Kidney tubule cell (primary cell): Measurements from ENCODE around the gene ZNHIT1.
"Not testable (repeated sequence)": the region's sequence is repeated elsewhere in the genome, so short reads cannot be mapped to it uniquely, and the experiment has no call there.

Source experiments
- DNase-seq: peaks from one replicate; pipeline ENCODE4 v3.0.0-alpha.2; 2018; ENCODE audit warnings: low spot score

Gene ZNHIT1

GRCh38 chr7:101241443-101242349 lies 23.7 kb downstream of the ZNHIT1 start:
- no peak for DNase-seq

DNA sequence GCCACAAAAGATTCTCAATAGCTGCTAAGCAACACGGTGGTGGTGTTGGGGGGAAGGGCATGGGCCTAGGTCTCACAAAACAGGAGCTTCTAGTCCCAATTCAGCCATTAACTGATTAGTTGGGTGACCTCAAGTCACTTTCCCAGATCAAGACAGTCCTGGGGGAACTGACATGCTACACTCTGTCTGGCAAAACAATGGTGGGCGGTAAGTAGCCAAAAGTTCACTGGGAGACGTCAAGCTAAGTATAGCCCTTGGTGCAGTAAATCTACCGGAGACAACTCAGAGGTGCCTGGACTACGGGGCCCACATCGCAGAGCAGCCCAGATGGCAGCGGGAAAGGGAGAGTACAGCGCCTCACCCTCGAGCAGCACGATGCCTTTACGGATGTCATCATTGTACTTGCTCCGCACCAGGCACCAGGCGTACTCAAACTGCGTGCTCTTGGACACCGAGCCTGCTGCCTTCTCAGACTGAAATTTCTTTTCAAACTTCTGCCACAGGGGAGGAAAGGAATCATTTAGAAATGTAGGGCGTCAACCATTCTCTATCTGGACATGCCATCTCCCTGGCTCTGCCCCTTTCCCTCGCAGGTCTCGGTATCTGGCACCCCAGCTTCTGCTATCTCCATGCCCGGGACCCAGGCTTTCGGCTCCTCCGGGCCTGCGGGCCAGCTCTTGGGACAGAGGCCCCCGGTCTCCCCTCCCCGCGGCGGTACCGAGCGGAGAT lies 25.8 kb downstream of the ZNHIT1 start:
- DNase-seq: peak; percentile 25

DNA sequence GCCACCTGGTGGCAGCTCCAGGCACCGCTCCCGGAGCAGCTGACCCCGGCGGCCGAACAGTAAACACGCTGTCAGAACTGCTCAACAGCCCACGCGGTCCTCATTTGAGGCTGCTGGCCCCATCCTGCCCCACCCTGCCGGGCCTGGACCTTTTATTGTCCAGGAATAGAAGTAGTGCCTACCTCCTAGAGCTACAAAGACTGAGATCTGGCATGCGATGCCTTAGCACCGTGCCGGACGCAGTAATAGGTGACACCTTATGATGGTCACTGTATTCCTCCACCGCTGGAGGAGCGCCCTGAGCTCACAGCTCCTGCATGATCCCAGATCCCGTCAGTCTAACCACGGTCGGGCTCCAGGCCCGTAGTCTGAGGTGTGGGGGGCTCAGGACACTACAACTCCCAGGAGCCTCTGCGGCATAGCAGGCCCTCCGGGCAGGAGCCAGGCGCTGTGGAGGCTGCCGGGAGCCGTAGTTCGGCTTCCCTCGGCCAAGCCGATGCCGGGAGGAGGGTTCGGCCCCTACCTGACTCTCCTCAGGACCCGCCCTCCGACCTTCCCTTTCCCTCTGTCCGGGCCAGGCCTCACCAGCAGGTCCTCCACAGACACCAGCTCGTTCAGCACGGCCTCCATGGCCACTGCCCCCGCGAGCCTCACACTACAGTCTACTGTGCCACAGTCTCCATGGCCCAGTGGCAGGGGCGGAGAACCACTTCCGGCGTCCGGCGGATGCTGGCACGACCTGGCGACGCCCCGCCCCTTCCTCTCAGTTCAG lies 26.6 kb downstream of the ZNHIT1 start, which contains the start of gene FIS1:
TSS of gene FIS1 (minus strand) at position 707 of the 772 bp plus-strand sequence. CDS start at position 630, 77 bp downstream.
- DNase-seq: peak; percentile 92

- DNase-seq: no peak
These were observed 27.2 kb downstream of the ZNHIT1 start for GRCh38 chr7:101245147-101245668.

- DNase-seq: no peak
These were observed 30.3 kb downstream of the ZNHIT1 start for GRCh38 chr7:101248276-101248675.

GRCh38 chr7:101250324-101250723 lies 32.4 kb downstream of the ZNHIT1 start:
- DNase-seq: no peak

DNA sequence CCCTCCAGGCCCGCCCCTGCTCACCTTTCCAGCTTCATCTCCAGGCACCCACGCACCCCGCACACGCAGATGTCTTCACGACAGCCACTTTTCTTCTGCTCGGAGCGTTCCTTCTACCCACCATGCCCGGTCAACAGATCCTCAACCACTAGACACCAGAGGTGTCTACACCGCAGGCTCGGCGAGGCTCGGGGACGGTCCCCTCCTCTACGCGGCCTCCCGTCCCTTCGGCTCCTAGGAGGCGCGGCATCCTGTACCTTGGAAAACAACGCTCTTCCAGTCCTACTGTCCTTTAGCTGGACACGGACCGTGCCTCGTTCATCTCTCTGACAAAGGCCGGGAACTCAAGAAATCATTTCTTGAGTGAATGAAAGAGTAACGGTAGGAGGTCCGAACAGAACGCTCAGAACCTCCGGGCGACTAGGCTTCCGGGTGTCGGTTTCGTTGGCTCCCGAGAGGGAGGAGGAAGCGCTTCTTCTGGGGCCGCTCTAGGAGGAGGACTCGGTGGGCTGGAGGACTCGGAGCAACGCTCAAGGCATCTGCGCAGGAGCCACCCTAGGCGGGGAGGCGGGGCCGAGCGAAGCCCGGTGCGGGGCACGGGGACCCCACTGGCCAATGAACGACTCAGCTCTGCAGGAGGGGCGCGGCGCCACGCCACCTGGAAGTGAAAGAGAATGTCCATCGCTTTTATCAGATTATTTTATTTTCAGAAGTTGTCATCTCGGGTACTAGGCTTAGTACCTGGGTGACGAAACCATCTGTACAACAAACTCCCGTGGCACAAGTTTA lies 34.1 kb downstream of the ZNHIT1 start:
- peak; percentile 99 for DNase-seq

- not testable (repeated sequence) for DNase-seq
These were observed 35.2 kb downstream of the ZNHIT1 start for GRCh38 chr7:101253199-101253598.

GRCh38 chr7:101255796-101256195 lies 37.8 kb downstream of the ZNHIT1 start:
- no peak for DNase-seq

GRCh38 chr7:101258243-101258731 lies 40.3 kb downstream of the ZNHIT1 start:
- no peak for DNase-seq

DNA sequence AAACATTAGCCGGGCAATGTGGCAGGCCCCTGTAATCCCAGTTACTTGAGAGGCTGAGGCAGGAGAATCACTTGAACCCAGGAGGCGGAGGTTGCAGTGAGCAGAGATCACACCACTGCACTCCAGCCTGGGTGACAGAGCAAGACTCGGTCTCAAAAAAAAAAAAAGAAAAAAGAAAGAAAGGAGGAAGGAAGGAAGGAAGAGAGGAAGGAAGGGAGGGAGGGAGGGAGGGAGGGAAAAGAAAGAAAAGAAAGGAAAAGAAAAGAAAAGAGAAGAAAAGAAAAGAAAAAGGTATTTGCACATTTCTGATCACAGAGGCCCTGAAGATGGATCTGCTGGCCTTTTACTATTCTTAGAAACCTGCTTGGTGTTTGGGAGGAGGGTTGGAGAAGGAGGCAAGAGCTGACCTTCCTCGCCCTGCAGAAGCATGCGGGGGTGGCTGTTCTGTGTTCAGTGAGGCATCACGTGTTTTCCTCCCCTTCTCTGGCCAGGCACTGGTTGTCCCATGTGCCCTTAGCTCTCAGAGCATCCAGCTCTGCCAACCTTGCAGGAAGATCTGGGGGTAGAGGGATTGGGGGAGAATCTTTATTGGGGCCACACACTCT lies 46.2 kb downstream of the ZNHIT1 start:
- DNase-seq: peak; percentile 27

DNA sequence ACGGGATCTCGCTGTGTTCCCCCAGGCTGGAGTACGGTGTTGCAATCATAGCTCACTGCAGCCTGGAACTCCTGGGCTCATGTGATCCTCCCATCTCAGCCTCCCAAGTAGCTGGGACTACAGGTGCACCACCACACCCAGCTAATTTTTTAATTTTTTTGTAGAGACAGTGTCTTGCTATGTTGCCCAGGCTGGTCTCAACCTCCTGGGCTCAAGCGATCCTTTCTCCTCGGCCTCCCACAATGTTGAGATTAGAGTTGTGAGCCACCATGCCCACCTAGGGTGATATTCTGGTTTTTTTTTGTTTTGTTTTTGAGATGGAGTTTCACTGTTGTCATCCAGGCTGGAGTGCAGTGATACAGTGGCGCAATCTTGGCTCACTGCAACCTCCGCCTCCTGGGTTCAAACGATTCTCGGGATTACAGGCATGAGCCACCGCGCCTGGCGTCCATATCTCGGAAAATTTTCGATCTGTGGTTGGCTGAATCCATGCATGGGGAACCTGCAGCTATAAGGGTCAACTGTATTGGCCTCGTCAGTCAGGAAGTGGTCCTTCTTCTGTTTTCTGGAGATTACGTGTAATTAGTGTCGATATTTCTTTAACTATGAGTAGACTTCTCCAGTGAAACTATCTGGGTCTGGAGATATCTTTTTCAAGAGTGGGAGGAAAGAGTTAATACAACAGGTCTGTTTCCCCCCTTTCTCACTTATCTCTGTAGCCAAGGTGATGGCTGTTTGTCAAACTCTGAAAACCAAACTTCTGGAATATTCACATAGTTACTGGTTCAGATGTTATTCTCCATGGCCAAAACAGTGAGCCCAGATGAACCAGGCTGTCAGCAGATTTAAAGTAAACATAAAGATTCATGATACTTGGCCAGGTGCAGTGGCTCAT lies 47.9 kb downstream of the ZNHIT1 start:
- no peak for DNase-seq

DNA sequence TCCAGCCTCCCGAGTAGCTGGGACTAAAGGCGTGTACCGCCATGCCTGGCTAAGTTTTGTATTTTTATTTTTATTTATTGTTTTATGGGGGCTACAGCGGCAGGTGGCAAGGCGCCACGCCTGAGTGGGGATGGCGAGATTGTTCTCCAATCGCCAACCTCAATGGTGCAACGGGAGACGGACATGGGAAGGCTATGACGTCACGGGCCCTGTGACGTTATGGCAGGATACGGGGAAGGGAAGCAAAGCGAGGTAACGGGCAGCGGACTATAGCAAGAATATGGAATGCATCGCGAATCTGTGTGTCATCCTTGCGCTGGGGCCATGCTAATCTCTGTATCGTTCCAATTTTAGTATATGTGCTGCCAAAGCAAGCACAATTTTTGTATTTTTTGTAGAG lies 51.7 kb downstream of the ZNHIT1 start:
- no peak for DNase-seq

GRCh38 chr7:101271021-101271420 lies 53.1 kb downstream of the ZNHIT1 start:
- DNase-seq: no peak

- DNase-seq: no peak
These were observed 55.2 kb downstream of the ZNHIT1 start for GRCh38 chr7:101273206-101273605.
